HepG2 (cell line): Measurements from ENCODE around the gene ZNF12. TPM values are rescaled to one million over a fixed set of nuclear protein-coding genes. Genes with fewer than 3 reads are reported as not detected.

Source experiments
- BATF2 ChIP-seq: sonication (generic); formaldehyde crosslinking; IDR thresholded peaks from 2 replicates; pipeline ENCODE4 v1.8.0; 2022; ENCODE audit warnings: mild to moderate bottlenecking, missing genetic modification reagents, moderate library complexity
- CEBPB ChIP-seq: IDR thresholded peaks from 2 replicates; pipeline ENCODE4 v1.6.1; 2011; ENCODE audit warnings: low read depth, low read length, improper control_type of control experiment, borderline replicate concordance
- JARID2 ChIP-seq: sonication (generic); formaldehyde crosslinking; IDR thresholded peaks from 2 replicates; pipeline ENCODE4 v1.8.1; 2023; ENCODE audit warnings: missing genetic modification reagents, inconsistent platforms; ENCODE audit not compliant: insufficient replicate concordance
- MTF2 ChIP-seq: sonication (generic); formaldehyde crosslinking; IDR thresholded peaks from 2 replicates; pipeline ENCODE4 v1.5.0; 2020; ENCODE audit warnings: missing genetic modification reagents, borderline replicate concordance
- MXI1 ChIP-seq: IDR thresholded peaks from 3 replicates; pipeline ENCODE4 v1.6.1; 2012; ENCODE audit warnings: low read depth, low read length, inconsistent platforms, borderline replicate concordance
- NONO ChIP-seq, 2 experiments: fragments of 450-650 bp in 1 of 2; sonication (generic) in 1 of 2; formaldehyde crosslinking in 1 of 2; IDR thresholded peaks in 1 of 2; conservative IDR thresholded peaks in 1 of 2; 2 replicates each; pipeline versions ENCODE4 v1.6.1 to v1.8.0; 2017 to 2022; ENCODE audit warnings: mild to moderate bottlenecking in 1 of 2, missing genetic modification reagents in 1 of 2, moderate library complexity in 1 of 2
- SMAD1 ChIP-seq: sonication (generic); formaldehyde crosslinking; IDR thresholded peaks from 2 replicates; pipeline ENCODE4 v1.4.0; 2020; ENCODE audit warnings: missing genetic modification reagents, low read depth, mild to moderate bottlenecking, borderline replicate concordance
- SOX6 ChIP-seq, 2 experiments: fragments of 450-650 bp in 1 of 2; sonication (generic) in 1 of 2; formaldehyde crosslinking in 1 of 2; IDR thresholded peaks; 2 replicates each; pipeline versions ENCODE4 v1.4.0 to v1.6.1; 2017 to 2020; ENCODE audit warnings: antibody characterized with exemption in 1 of 2, mild to moderate bottlenecking in 1 of 2, missing genetic modification reagents in 1 of 2
- TFAP4 ChIP-seq: sonication (generic); IDR thresholded peaks from 2 replicates; pipeline ENCODE4 v1.6.1; 2016; ENCODE audit warnings: low read depth, borderline replicate concordance
- ZFX ChIP-seq: sonication (generic); formaldehyde crosslinking; IDR thresholded peaks from 2 replicates; pipeline ENCODE4 v1.4.0; 2020; ENCODE audit warnings: mild to moderate bottlenecking, low read depth, missing genetic modification reagents, moderate library complexity
- ZNF20 ChIP-seq: sonication (generic); formaldehyde crosslinking; IDR thresholded peaks from 2 replicates; pipeline ENCODE4 v1.4.0; 2020; ENCODE audit warnings: mild to moderate bottlenecking, moderate library complexity, missing genetic modification reagents
- ZNF839 ChIP-seq: sonication (generic); formaldehyde crosslinking; IDR thresholded peaks from 2 replicates; pipeline ENCODE4 v1.4.0; 2020; ENCODE audit warnings: missing genetic modification reagents, mild to moderate bottlenecking, borderline replicate concordance
- polyA plus RNA-seq, 8 experiments: library from polyadenylated mRNA; depleted of rRNA in 3 of 8; stranded (reverse) in 7 of 8; unstranded in 1 of 8; fragments of >200 nt; fragmentation: Illumina TruSeq in 4 of 8; extraction: Trizol in 4 of 8; gene quantifications; 2 replicates each; pipeline versions ENCODE4 v1.2.1 to v1.2.3, GENCODE V29; 2011 to 2016; ENCODE audit warnings: low read depth in 4 of 8, missing spikeins in 1 of 8, mixed read lengths in 1 of 8; ENCODE audit not compliant: insufficient read depth in 1 of 8
- total RNA-seq, 5 experiments: library from RNA; depleted of rRNA; stranded (reverse); fragments of >200 nt; fragmentation: Illumina TruSeq; extraction: Trizol; gene quantifications; 2 replicates each; pipeline ENCODE4 v1.2.3, GENCODE V29; 2016; ENCODE audit warnings: low read depth in 1 of 5
- TF ChIP-seq, protein P1 (sequence below): sonication (generic); formaldehyde crosslinking; conservative IDR thresholded peaks from 2 replicates; pipeline ENCODE4 v1.4.0; 2020; ENCODE audit warnings: mild to moderate bottlenecking, missing genetic modification reagents, moderate library complexity
- TF ChIP-seq, protein P2 (sequence below): sonication (generic); formaldehyde crosslinking; IDR thresholded peaks from 2 replicates; pipeline ENCODE4 v1.8.0; 2023; ENCODE audit warnings: mild to moderate bottlenecking, missing genetic modification reagents
- TF ChIP-seq, protein P3 (sequence below): sonication (generic); formaldehyde crosslinking; IDR thresholded peaks from 2 replicates; pipeline ENCODE4 v1.8.0; 2022; ENCODE audit warnings: mild to moderate bottlenecking, missing genetic modification reagents; ENCODE audit not compliant: insufficient replicate concordance
- TF ChIP-seq, protein P4 (sequence below): sonication (generic); formaldehyde crosslinking; IDR thresholded peaks from 2 replicates; pipeline ENCODE4 v1.8.0; 2022; ENCODE audit warnings: mild to moderate bottlenecking, missing genetic modification reagents, borderline replicate concordance

The ZNF12 gene
- total and polyA plus RNA-seq, 2 of the 13 experiments (the other 11 are each of a cell fraction or from before 2014, with no cell fraction given) = 21.4 to 22.8 TPM

- TF ChIP-seq, protein P1, sequence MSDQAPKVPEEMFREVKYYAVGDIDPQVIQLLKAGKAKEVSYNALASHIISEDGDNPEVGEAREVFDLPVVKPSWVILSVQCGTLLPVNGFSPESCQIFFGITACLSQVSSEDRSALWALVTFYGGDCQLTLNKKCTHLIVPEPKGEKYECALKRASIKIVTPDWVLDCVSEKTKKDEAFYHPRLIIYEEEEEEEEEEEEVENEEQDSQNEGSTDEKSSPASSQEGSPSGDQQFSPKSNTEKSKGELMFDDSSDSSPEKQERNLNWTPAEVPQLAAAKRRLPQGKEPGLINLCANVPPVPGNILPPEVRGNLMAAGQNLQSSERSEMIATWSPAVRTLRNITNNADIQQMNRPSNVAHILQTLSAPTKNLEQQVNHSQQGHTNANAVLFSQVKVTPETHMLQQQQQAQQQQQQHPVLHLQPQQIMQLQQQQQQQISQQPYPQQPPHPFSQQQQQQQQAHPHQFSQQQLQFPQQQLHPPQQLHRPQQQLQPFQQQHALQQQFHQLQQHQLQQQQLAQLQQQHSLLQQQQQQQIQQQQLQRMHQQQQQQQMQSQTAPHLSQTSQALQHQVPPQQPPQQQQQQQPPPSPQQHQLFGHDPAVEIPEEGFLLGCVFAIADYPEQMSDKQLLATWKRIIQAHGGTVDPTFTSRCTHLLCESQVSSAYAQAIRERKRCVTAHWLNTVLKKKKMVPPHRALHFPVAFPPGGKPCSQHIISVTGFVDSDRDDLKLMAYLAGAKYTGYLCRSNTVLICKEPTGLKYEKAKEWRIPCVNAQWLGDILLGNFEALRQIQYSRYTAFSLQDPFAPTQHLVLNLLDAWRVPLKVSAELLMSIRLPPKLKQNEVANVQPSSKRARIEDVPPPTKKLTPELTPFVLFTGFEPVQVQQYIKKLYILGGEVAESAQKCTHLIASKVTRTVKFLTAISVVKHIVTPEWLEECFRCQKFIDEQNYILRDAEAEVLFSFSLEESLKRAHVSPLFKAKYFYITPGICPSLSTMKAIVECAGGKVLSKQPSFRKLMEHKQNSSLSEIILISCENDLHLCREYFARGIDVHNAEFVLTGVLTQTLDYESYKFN (CRISPR knock-in tag) = peak; percentile 43; the same call in 1 of the 2 replicates
- TF ChIP-seq TFAP4 = no peak
- 0 out of 2 replicates have a peak, but pooled peaks have one; percentile 22 for TF ChIP-seq SMAD1 (CRISPR knock-in tag)
- TF ChIP-seq ZNF839 (CRISPR knock-in tag) = no peak; the same call in 1 of the 2 replicates
- peak; percentile 67; the same call in 1 of the 3 replicates for TF ChIP-seq MXI1
- no peak for TF ChIP-seq JARID2 (CRISPR knock-in tag)
- TF ChIP-seq NONO (IDR thresholded peaks at IDR 0.05) = no peak
- peak; percentile 94 for TF ChIP-seq NONO (CRISPR knock-in tag; conservative IDR thresholded peaks at IDR 0.05)
- TF ChIP-seq ZFX (CRISPR knock-in tag) = peak; percentile 99
- no peak for TF ChIP-seq ZNF20 (CRISPR knock-in tag)
- TF ChIP-seq, protein P2, sequence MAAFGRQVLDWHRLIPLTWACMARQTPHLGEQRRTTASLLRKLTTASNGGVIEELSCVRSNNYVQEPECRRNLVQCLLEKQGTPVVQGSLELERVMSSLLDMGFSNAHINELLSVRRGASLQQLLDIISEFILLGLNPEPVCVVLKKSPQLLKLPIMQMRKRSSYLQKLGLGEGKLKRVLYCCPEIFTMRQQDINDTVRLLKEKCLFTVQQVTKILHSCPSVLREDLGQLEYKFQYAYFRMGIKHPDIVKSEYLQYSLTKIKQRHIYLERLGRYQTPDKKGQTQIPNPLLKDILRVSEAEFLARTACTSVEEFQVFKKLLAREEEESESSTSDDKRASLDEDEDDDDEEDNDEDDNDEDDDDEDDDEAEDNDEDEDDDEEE (CRISPR knock-in tag) = no peak; the same call in 1 of the 2 replicates
- no peak for TF ChIP-seq SOX6 (IDR thresholded peaks at IDR 0.05)
- peak; percentile 75 for TF ChIP-seq SOX6 (CRISPR knock-in tag; IDR thresholded peaks at IDR 0.05)
- peak; percentile 45; the same call in 1 of the 2 replicates for TF ChIP-seq BATF2 (CRISPR knock-in tag)
- no peak for TF ChIP-seq CEBPB
- no peak for TF ChIP-seq MTF2 (CRISPR knock-in tag)
- TF ChIP-seq, protein P3, sequence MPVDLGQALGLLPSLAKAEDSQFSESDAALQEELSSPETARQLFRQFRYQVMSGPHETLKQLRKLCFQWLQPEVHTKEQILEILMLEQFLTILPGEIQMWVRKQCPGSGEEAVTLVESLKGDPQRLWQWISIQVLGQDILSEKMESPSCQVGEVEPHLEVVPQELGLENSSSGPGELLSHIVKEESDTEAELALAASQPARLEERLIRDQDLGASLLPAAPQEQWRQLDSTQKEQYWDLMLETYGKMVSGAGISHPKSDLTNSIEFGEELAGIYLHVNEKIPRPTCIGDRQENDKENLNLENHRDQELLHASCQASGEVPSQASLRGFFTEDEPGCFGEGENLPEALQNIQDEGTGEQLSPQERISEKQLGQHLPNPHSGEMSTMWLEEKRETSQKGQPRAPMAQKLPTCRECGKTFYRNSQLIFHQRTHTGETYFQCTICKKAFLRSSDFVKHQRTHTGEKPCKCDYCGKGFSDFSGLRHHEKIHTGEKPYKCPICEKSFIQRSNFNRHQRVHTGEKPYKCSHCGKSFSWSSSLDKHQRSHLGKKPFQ (CRISPR knock-in tag) = no peak
- TF ChIP-seq, protein P4, sequence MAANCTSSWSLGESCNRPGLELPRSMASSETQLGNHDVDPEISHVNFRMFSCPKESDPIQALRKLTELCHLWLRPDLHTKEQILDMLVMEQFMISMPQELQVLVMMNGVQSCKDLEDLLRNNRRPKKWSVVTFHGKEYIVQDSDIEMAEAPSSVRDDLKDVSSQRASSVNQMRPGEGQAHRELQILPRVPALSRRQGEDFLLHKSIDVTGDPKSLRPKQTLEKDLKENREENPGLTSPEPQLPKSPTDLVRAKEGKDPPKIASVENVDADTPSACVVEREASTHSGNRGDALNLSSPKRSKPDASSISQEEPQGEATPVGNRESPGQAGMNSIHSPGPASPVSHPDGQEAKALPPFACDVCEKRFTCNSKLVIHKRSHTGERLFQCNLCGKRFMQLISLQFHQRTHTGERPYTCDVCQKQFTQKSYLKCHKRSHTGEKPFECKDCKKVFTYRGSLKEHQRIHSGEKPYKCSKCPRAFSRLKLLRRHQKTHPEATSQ (CRISPR knock-in tag) = no peak
Measured at GRCh38 chr7:6729492-6730342, 23.0 kb upstream of the ZNF12 start (continued).
